HUDEP-2 (cell line): ENCODE data around the gene HSPB6.

Source experiments
- DNase-seq, 76 experiments: peaks; one replicate each; lab custom pipeline; 2025; ENCODE audit not compliant: unreplicated experiment in 76 of 76; lab: John Stamatoyannopoulos, UW

HSPB6 gene

GRCh38 chr19:35719402-35720162 lies 37.2 kb downstream of the HSPB6 start:
- no peak for DNase-seq

GRCh38 chr19:35718345-35719041 lies 38.3 kb downstream of the HSPB6 start:
- peak in 26 of 76 experiments; percentile 12 to 83 (median 30) for DNase-seq

GRCh38 chr19:35717665-35718344 lies 39.0 kb downstream of the HSPB6 start, which contains the start of gene KMT2B:
Gene KMT2B, plus strand, starts transcription at chr19:35718003. Its CDS starts 16 bp downstream, at chr19:35718019.
- DNase-seq: peak in 13 of 76 experiments; percentile 78 to 98 (median 94)

GRCh38 chr19:35716801-35717664 lies 39.8 kb downstream of the HSPB6 start:
- DNase-seq: peak in 75 of 76 experiments; percentile 52 to 98 (median 96)

GRCh38 chr19:35715981-35716800 lies 40.6 kb downstream of the HSPB6 start:
- peak in 9 of 76 experiments; percentile 45 to 73 (median 65) for DNase-seq

GRCh38 chr19:35715355-35715809 lies 41.4 kb downstream of the HSPB6 start:
- no peak for DNase-seq

- DNase-seq: peak in 20 of 76 experiments; percentile 11 to 33 (median 22)
Observed at GRCh38 chr19:35714601-35715354, 42.1 kb downstream of the HSPB6 start.

- peak in 35 of 76 experiments; percentile 9 to 56 (median 29) for DNase-seq
Observed at GRCh38 chr19:35713904-35714495, 42.8 kb downstream of the HSPB6 start.

GRCh38 chr19:35713506-35713850 lies 43.4 kb downstream of the HSPB6 start:
- no peak for DNase-seq

GRCh38 chr19:35712567-35713505 lies 44.0 kb downstream of the HSPB6 start:
- DNase-seq: no peak

GRCh38 chr19:35710784-35711723 lies 45.8 kb downstream of the HSPB6 start:
- peak in 4 of 76 experiments; percentile 7 to 23 (median 15) for DNase-seq

- DNase-seq: no peak
Observed at GRCh38 chr19:35708391-35708790, 48.4 kb downstream of the HSPB6 start.
